ENCODE measurements around the gene ADD3. TPM values are rescaled to one million over a fixed set of nuclear protein-coding genes. Genes with fewer than 3 reads are reported as not detected.
A peak's percentile ranks its signal among the peaks of the same experiment; 100 is the strongest.

ADD3 gene
- total and polyA plus RNA-seq, 2 of the 13 experiments (the other 11 are each of a cell fraction or from before 2014, with no cell fraction given) = 44.7 to 57.5 TPM

DNA sequence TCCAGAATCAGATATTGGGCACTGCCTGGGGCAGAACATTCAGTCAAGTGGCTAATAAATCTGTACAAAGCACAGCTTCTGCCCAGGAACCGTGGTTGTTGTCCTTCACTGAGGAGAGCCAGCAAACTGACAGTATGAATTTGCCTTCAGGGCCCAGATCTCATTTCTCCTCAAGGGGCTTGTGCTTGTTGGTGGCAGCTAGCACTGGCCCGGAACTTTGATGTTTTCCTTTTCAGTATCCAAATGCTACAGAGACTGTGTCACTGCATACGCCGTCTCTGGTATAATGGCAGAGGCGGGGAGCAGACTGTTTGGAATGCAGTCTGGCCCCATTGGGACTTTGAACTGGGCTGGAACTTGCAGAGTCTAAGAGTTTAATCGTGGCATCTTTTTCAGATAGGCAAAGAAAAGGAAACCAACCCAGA lies 30.4 kb upstream of the ADD3 start:
- CTCF ChIA-PET (ENCODE audit: low intra/inter-chr PET ratio, low total read pairs) = interaction anchor here (1.4 kb wide), 1 partner anchor 20 kb away, joined by 6 read pairs; no protein-coding TSS in a partner anchor
- intact Hi-C loops (cut with micrococcal nuclease; ENCODE audit: unreplicated experiment) = loop anchor here (1.0 to 2.0 kb wide), 2 partner anchors 12 to 29 kb away; partner anchors contain the start of gene ADD3
- 0% methylated on average over 5 of the region's 6 CpGs for WGBS (ENCODE audit: low lambda C conversion rate)
- Histone ChIP-seq H4K20me1 (ENCODE audit: insufficient read depth, low read length) (no peaks in the 10 kb centered on the region), H3K4me2 (ENCODE audit: low read depth, low read length) (peak overlapping the region; percentile 96), H3K9ac (ENCODE audit: insufficient read depth, low read depth, low read length) (peak overlapping the region; percentile 68), H3K4me1 (ENCODE audit: insufficient read depth, low read length) (peaks cover 65% of the 10 kb centered on the region), H3K36me3 (replicated peaks in 1 of 2; ENCODE audit: control insufficient read depth in 1 of 2, insufficient read depth in 2 of 2, low read length in 2 of 2) (no peaks in the 10 kb centered on the region), H3K4me3 (replicated peaks in 1 of 3; ENCODE audit: insufficient read depth in 1 of 3, low read depth in 2 of 3, low read length in 3 of 3) (peak overlapping the region; percentile 19 to 56 (median 45)), H3K27me3 (ENCODE audit: control insufficient read depth in 1 of 2, insufficient read depth in 2 of 2, low read length in 2 of 2) (no peaks in the 10 kb centered on the region), H3K9me3 (ENCODE audit: low read length) (no peaks in the 10 kb centered on the region), H3K79me2 (ENCODE audit: insufficient read depth, low read length) (no peaks in the 10 kb centered on the region), H3K27ac (ENCODE audit: extremely low read length, insufficient read depth, low read length) (peak overlapping the region; percentile 86), H2AFZ (ENCODE audit: low read length) (peak overlapping the region; percentile 71)
- DNase-seq (ENCODE audit: low spot score) (peak; percentile 95), ATAC-seq (peak; percentile 94), FAIRE-seq (peak; percentile 40)
- in situ Hi-C loops (cut with HindIII; ENCODE audit: extremely low pct_ligation_motif_present, low pct_unique_long_range_greater_than_20kb) = no loop called here
- POLR2A ChIA-PET = interaction anchor here (0.8 to 6.9 kb wide), 6 partner anchors 11 to 93 kb away, joined by 3 to 70 read pairs (median 4); partner anchors contain the start of gene ADD3
- no TSS peak for BruUV-seq (replicated peaks)
- 0 out of 2 replicates have a peak, but pooled peaks have one; percentile 58 for TF ChIP-seq ZMYM3 (CRISPR knock-in tag; IDR thresholded peaks at IDR 0.05)
- no peak for TF ChIP-seq GTF3A (CRISPR knock-in tag; conservative IDR thresholded peaks at IDR 0.05)
- TF ChIP-seq KIAA2018 (CRISPR knock-in tag; IDR thresholded peaks at IDR 0.05; ENCODE audit: borderline replicate concordance) = no peak
- no peak for TF ChIP-seq HOXA9 (CRISPR knock-in tag; IDR thresholded peaks at IDR 0.05; ENCODE audit: borderline replicate concordance)
- no peak for TF ChIP-seq ZBTB39 (CRISPR knock-in tag; IDR thresholded peaks at IDR 0.05)
- peak; percentile 77 for TF ChIP-seq FOSL2 (CRISPR knock-in tag; IDR thresholded peaks at IDR 0.05)
- no peak for TF ChIP-seq ONECUT2 (CRISPR knock-in tag; IDR thresholded peaks at IDR 0.05)
- TF ChIP-seq IRF2 (CRISPR knock-in tag; IDR thresholded peaks at IDR 0.05) = peak; percentile 71; the same call in 1 of the 2 replicates

Data from HepG2 (cell line).